ENCODE data around the gene ARHGEF16.

ARHGEF16 gene

DNA sequence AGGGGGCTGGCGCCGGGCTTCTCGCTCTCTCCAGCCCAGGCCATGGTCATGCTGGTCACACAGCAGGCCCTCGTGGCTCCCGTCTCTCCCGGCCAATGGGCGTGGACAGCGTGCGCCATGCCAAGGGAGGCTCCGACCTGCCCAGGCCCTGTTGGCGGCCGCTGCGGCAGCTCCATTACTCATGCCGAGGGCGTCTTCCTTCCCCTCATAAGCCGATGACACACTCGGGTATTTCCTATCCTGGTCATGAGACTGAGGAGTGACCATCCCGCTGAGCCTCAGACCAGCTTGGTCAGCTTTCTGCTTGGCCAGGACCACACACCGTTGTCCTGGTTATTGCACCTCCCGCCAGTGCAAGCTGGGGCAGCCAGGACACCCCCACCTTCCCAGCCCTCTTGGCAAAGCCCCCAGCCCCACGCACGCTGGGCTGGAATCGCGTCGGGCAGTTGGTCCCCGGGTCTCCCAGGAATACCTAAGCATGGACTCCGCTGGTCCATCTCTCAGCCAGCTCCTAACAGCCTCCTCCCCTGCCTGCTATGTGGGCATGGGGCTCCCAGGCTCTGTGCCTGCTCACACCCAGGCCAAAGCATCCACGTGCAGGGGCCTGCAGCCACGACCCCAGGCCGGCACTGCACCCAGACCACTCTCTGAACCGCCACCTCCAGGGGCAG is 49.8 kb downstream of the ARHGEF16 start:
- no peak for DNase-seq

DNA sequence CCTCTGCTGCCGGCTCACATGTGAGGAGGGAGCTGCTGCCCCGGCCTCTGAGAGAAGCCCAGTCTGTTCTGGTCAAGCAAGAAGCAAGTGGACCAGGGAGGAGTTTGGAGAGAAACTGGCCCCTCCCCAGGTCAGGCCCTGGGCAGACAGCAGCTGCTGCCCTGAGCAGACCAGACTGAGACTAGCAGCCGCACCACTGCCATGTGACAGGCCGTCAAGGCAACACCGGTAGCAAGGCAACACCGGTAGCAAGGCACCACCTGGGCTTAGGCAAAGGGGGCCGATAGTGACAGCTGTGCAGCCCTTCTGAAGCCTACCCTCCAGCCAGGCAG is 50.3 kb downstream of the ARHGEF16 start:
- DNase-seq: no peak

DNA sequence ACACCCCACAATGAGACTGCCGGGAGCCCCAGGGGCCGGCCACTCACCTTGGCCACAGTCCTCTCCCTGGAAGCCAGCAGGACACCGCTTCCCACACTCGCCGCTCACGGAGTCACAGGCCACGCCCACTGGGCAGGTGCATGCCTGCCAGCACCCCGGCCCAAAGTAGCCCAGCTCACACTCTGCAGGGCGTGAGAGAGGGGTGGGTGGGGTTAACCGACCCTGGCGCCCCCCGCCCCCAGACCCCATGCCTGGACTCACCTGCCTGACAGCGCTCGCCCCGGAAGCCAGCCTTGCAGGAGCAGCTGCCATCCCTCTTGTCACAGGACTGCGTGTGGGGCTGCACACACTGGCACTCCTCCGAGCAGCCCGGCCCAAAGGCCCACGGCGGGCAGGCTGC is 50.7 kb downstream of the ARHGEF16 start:
- DNase-seq: no peak

DNA sequence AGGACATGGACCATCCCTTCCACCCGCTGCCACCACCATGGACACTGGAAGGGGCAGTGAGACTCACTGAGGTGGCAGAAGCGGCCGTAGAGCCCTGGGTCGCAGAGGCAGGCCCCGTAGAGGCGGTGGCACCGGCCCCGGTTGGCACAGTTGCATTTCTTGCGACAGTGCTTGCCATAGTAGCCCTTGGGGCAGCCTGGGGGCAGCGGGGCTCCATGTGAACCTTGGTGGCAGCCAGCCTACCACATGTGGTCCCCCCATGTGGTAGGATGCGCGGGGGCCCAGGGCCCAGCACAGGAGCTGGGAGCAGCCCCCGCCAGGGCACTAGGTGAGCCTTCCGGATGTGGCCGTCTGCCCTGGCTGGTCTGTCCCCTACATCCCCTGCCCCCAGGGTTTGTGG is 51.6 kb downstream of the ARHGEF16 start:
- no peak for DNase-seq

DNA sequence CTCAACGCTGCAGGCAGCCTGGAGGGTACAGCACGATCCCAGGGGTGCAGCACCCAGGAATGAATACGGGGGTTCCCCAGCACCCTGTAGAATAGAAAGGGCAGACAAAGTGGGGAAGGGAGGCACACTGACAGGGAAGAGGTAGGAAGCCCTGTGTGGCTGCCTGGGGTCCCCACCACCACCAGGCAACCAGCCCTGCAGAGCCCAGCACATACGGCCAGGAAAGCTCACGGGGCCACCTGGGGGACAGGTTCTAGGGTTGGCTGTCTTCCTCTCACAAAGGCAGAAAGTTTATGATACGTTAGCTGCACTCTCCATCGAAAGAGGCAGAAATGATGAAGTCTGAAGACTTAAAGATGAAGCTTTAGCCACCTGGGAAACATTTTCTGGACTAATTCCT is 52.5 kb downstream of the ARHGEF16 start:
- no peak for DNase-seq

DNA sequence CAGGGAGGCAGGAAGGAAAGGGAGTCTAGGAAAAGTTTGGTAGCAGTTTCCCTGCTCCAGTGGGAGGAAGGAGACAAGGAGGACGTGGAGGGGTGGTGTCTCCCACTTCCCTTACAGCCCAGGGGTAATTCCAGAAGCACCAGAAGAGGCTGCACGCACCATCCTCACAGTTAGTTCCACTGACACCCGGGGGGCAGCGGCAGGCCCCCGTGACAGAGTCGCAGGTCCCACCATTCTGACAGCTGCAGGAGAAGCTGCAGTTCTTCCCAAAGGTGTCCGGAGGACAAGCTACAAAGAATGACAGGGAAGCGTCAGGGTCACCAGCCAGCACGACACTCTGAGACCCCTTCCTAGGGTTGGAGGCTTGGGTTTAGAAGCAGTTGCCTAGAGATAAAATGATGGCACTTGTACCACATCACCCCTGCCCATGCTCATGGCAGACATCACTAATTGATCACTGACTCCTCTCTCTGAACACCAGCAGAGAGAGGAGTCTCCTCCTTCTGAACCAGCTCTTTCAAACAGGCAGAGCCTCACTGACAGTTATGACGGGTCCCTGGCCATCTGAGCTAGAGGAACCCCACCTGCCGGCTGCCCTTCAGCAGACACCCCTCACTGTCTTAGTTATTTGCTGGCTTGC is 53.3 kb downstream of the ARHGEF16 start:
- DNase-seq: no peak

DNA sequence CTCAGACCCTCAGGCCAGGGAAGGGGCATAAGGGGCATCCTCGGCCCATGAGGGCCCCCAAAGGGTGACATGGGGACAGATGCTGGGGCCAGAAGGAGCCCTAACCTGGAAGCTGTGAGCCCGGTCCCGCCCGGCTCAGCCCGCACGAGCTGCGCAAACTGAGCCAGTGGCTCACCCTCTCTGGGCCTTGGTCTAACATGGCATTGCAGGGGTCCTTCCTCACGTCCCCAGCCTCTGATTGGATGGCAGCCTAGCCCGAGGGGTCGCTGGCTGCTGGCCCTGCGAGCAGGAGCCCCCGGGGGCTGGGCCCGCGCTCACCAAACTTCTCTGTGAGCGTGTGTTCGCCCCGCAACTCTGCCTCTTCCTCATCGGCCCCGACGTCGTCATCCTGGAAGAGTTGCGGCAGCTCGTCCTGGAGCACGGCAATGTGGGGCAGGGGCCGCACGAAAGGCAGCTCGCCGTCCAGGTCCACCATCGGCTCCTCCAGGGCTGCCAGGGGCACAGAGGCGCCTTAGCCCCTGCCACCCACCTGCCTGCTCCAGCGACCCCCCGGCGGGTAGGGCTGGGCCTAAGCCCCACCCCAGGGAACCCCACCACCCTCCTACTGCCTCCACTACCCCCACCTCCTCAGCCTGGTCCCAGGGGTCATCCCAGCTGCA is 54.4 kb downstream of the ARHGEF16 start:
- no peak for DNase-seq

DNA sequence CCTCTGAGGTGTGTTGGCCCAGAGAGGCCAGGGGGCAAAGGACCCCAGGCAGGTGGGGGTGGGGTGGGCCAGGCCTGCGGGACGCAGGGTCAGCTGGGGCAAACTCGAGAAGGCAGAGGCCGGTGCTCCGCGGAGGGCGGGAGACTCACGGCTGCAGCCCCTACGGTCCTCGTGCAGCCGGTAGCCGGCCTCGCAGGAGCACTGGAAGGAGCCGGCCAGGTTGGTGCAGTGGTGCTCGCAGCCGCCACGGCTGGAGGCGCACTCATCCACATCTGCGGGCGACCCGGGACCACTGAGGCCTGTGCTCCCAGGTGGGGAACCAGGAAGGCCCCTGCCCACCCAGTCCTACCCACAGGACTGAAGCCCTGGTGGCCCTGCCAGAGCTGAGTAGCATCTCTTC is 55.3 kb downstream of the ARHGEF16 start:
- no peak for DNase-seq

DNA sequence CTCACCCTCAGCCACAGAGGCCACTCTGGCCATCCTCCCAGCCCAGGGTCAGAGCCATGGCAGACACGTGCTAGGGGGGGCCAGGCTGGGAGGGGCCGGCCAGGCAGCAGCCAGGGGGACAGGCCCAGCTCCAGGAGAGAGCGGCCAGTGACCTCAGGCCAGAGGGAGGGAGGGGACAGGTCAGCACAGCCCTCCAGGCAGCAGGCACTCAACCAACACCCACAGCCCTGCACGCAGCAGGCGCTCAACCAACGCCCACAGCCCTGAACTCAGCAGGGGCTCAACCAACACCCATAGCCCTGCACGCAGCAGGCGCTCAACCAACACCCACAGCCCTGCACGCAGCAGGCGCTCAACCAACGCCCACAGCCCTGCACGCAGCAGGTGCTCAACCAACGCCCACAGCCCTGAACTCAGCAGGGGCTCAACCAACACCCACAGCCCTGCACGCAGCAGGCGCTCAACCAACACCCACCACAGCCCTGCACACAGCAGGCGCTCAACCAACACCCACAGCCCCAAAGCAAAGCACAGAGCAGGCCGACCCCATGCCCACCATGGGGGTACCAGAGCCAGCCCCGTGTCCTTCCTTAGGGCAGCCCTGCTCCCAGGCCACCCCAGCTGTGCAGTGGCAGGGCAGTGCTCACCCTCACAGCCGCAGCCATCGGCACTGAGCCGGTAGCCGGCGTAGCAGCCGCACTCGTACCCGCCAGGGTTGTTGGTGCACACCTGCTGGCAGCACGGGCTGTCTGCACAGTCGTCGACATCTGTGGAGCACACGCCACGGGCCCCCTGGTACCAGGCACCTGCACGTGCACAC is 55.9 kb downstream of the ARHGEF16 start:
- no peak for DNase-seq

DNA sequence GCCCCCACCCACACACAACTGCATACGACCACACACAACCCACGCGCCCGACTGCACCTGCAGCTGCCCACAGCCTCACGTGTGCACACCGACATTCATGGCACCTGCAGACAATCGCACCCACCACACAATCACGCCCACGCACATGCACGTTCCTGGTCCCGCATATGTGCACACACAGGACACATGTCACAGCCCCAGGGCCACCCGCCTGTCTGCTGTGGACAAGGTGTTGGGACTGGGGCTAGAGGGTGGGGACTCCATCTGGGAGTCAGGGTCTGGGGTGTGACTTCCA is 56.4 kb downstream of the ARHGEF16 start:
- DNase-seq: no peak

DNA sequence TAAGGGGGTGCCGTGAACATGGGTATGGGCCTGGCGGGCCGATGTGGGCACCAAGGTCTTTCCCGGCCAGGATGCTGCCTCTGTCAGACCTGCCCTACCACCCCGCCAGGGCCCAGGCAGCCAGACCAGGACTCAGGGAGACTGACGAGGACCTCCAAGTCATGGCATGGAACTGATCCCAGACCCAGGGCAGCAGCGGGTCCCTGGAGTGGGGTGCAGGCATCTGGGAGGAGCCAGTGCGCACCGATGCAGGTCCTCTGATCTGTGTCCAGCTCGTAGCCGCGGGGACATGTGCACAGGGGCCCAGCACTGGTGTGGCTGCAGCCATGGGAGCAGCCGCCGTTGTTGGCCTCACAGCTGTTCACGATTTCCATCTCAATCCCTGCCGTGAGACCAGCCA is 56.8 kb downstream of the ARHGEF16 start:
- DNase-seq: no peak

DNA sequence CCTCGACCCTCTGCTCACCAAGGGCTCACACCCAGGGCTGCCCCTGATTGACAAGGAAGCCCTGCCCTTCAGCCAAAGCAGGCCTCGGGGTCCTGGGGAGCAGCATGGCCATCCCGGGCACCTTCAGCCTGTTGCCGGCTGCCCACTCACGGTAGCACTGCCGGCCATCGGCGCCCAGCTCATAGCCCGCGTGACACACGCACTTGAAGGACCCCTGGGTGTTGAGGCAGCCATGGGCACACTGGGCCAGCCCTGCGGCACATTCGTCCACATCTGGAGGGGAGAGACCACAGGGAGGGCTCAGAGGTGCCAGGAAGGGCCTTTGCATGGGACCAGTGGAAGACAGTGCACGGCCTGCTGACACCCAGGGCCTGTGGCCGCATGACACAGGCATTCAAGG is 57.4 kb downstream of the ARHGEF16 start:
- DNase-seq: no peak

DNA sequence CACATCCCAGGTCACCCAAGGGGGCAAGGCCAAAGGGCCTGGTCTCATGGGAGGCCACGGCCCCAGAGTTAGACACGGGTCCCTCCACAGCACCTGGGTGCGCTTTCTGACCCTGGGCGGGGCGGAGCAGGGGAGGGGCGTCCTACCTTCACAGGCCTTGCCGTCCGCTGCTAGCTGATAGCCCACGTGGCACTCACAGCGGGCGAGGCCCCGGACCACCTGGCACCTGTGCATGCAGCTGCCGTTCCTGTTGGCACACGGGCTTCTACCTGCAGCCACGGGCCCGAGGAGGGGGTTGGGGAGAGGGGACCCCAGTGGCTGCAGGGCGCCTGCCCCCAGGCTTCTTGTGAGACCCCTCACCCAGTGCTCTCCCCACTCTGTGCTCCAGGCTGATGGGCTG is 59.9 kb downstream of the ARHGEF16 start:
- no peak for DNase-seq

DNA sequence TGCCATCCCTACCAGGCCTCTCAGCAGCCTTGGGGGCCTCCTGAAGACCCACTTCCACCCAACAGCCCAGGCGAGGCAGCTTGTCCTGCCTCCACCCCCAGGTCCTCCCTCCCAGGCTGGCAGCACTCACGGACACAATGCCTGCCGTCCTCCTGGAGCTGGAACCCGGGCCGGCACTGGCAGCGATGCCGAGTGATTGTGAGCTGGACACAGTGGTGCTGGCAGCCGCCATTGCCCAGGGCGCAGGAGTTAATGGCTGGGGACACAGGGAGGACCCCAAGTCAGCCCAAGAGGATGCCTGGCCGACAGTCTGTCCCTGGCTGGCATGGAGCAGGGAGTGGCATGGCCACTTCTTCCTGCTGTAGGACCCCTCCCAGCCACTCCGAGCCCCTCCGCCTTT is 60.8 kb downstream of the ARHGEF16 start:
- no peak for DNase-seq

DNA sequence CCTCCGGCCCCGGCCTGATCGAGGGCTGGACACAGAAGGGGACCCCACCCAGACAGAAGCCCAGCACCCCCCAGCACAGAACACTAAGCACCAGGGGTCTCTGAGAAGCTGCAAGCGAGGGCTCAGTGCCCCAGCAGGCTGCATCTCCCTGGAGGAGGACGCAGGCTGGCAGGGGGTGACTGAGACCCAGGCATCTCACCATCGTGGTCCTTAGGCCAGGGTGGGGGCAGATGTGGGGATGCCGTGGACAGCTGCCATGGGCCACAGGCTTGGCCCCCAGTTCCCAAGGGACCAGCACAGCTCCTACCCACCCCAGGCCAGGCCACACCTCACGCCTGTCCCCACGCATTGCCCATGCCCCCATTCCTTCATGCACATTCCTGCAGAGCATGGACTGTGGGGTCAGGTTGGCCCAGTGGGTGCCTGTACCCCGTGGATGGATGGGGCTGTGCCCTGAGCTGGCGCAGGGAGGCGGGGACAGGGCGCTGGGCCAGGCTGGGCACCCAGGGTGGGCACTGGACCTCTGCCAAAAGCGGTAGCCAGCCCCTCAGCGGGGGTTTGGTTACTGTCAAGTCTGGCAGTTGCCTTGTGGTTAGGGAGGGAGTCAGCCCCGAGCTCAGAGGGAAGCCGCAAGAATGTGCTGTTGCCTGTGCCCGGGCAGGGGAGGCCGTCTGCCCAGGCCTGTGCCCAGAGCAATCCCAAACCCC is 61.5 kb downstream of the ARHGEF16 start:
- DNase-seq: no peak

DNA sequence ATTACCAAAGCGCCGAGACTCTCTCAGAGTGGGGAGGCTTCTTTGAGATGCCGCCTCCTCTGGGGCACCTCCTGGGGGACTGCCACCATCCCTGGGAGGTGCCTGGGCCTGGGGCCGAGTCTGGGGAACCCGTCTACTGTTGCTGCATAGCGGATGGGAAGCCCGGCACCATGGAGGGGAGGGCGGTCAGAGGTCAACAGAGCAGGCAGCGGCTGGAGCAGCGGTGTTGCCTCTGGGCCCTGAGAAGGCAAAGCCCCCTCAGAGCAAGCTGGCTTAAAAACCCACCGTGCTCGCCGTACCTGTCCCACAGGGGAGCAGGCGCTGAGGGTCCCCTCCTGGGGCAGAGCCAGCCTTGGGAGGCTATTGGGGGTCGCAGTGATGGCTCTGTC is 62.0 kb downstream of the ARHGEF16 start:
- no peak for DNase-seq

DNA sequence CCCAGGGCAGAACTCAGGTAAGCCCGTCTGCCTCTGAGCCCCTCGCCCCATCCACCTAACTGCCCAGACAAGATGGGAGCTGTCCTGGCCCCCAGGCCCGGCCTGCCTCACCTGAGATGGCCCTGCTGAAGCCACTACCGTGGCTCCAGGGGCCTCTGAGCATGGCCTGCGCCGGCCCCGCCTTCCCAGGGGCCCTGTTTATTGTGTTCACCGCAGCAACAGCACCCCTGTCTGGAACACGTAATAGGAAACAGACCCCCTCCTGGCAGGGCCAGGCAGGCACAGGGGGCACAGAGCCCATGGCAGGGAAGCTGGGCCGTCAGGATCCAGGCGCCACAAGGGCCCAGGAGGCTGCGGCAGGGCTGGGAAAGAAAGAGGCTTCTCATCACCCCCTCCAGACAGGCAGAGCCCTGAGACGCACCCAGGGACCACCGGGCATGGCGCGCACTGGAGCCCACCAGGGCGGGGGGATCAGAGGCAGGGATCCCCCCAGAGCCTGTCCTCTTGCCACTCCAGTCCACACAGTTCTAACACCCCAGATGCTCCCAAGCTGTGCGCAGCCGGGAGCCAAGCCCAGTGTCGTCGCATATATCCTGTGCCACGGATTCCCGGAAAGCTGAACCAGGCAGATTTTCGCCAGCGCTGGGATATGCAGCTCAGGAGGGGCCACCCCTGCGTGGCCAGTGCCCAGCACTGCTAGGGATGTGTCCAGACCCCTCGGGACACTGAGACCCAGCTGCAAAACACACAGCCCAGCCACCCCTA is 62.6 kb downstream of the ARHGEF16 start:
- no peak for DNase-seq

DNA sequence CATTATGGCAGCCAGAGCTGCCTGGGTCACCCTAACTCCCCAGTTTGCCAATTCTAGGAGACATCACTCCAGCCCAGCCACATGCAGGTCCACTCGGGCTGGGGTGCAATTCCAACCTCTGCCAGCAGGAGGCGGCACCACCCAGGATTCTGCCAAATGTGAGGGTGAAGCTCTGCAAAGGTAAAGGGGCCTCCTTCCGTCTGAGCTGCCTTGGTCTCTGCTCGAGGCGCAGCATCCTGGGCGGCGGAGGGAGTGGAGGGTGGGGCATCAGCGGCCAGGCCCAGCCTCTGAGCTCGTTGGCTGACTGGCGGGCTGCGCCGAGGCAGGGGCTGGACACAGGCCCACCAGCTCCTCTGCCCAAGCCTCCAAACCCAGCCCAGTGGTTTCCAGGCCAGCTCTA is 63.8 kb downstream of the ARHGEF16 start:
- no peak for DNase-seq

DNA sequence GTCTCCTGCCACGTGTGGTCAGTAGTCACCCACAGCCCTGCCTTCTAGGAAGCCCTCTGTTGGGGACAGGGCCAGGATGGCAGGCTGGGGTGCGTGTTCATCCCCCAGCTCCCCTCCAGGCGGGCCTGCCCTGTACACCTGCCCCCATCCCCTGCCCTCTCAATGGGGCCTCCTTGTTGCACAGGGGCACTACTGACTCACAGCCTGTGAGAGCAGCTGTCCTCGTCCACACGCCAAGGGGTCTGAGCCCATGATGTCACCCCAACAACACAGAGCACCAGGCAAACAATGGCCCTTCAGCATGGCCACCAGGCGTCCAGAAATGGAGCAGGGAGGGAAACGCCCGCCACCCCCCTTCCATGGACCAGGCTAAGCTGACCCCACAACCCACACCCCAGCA is 64.3 kb downstream of the ARHGEF16 start:
- no peak for DNase-seq

DNA sequence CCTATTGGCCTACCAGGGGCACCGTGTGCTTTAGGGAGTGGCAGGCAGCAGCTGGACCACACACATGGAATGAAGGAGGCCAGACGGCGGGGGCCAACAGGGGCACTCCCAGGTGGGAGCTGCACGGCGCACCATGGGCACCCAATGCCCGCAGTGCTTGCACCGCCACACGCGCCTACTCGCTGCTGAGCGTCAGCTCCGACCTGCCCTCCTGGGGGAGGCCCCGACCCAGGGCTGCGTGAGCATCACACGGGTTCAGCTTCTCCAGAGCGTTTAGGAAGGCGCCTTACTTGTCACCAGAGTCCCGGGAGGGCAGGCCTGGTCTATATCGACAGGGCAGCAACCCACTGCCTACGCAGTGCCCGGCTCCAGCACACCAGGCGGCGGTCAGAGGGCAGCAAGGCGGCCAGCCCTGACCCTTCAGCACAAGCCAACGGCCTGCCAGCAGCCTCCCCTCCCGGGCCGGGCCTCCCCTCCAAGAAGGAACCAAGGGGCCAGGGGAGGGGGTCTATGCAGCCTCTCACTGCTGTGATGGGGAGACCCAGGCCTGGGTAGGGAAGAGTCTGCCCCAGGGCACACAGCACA is 64.9 kb downstream of the ARHGEF16 start:
- no peak for DNase-seq

DNA sequence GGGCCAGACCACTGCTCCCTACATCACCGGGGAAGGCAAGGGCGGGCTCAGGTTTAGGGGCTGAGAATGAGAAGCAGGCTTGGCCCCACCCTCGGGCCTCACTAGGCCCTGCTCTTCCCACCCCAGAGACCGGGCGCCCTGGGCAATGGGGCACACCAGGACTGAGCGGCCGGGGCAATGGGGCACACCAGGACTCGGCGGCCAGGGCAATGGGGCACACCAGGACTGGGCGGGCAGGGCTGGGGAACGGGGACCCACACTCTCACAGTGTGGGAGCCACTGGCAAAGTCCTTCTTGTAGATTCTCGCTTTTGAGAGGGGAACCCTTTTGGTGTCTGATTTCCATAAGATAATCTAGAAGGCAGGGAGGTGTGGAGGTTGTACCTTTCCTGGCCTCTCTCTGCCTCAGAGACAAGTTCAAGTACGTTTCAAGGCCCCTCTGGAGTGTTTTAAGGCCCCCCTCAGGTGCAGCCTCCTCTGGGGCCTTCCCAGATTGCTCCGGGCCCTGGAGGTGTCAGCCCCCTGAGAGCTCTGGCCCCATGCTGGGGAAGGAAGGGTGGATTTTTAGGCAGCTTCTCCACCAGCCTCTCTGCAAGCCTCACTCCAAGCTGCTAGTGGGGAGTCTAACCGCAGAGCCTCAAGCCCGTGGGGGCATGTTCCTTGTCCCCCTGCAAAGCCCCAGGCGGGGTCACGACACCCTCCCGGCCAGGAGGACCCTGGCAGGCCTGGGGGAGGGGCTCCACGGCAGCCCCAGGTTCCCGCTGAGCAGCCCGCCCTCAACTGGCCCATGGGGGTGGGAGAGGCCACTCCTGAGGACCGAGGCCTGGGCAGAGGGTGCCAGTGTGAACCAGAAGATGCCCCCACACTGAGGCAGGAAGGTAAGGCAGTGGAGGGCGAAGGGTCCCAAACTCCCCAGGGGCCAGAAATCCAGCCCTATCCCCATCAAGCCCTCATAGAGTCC is 66.2 kb downstream of the ARHGEF16 start:
- no peak for DNase-seq

All from NCI-H1417 treated with DMSO at 0.1 percent for 48 hours (cell line).